Measurements from ENCODE around the gene MAP3K4.

DNA sequence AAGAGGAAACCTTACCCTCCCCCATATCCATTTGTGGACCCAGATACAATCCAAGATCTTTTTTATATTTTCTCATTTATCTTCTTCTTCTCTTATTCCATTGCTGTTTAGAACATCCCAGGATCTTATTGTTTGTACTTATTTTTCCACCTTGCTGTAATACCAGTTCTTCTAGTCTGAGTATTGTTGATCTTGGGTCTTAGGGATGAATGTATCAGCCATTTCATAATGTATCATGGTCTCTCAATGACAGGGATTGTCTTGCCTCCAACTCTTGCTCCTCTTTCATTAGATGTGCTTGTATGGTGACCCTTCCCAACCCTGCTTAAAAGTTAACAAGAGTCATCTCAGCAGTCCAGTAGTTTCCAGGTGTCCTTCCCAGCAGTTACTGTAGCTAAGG is 63.3 kb downstream of the MAP3K4 start:
- no peak for TF ChIP-seq FOXM1 (IDR thresholded peaks at IDR 0.05; ENCODE audit: borderline replicate concordance)
- TF ChIP-seq ZNF384 (IDR thresholded peaks at IDR 0.05): no peak
- TF ChIP-seq SUZ12 (IDR thresholded peaks at IDR 0.05): no peak
- TF ChIP-seq ARNT (IDR thresholded peaks at IDR 0.05): no peak
- no peak for TF ChIP-seq ELF4 (IDR thresholded peaks at IDR 0.05)
- TF ChIP-seq NFRKB (IDR thresholded peaks at IDR 0.05): no peak
- TF ChIP-seq BHLHE40 (IDR thresholded peaks at IDR 0.05; ENCODE audit: borderline replicate concordance): no peak
- TF ChIP-seq SP1 (IDR thresholded peaks at IDR 0.05): no peak
- no peak for TF ChIP-seq PKNOX1 (IDR thresholded peaks at IDR 0.05)
- no peak for TF ChIP-seq FOXK2 (IDR thresholded peaks at IDR 0.05)
- no peak for TF ChIP-seq TARDBP (IDR thresholded peaks at IDR 0.05)
- TF ChIP-seq HDGF (IDR thresholded peaks at IDR 0.05; ENCODE audit: borderline replicate concordance): no peak
- no peak for TF ChIP-seq CTBP1 (IDR thresholded peaks at IDR 0.05; ENCODE audit: borderline replicate concordance)
- TF ChIP-seq FOXA1 (IDR thresholded peaks at IDR 0.05): no peak
